Common myeloid progenitor, CD34-positive (primary cell): Measurements from ENCODE around the gene NEK11.

Source experiments
- CTCF ChIA-PET: fragments of 350-600 bp; sonication (Branson Sonifier 250); formaldehyde crosslinking; loops from one replicate; lab custom pipeline; 2021; ENCODE audit warnings: antibody characterized with exemption; lab: Charles Lee
- POLR2A ChIA-PET: fragments of 350-600 bp; sonication (Branson Sonifier 250); formaldehyde crosslinking; loops from one replicate; lab custom pipeline; 2021; ENCODE audit warnings: antibody characterized with exemption; lab: Charles Lee
- DNase-seq, 3 donors: peaks; one replicate each; pipeline versions ENCODE4 v3.0.0 to v3.0.0-alpha.2; 2013
- H3K27ac ChIP-seq, 2 experiments: 1 replicate in 1 of 2; 2 replicates in 1 of 2; pipeline ENCODE4 v1.7.0; 2013; ENCODE audit warnings: inconsistent platforms in 2 of 2, low read length in 2 of 2, mild to moderate bottlenecking in 2 of 2, low read depth in 1 of 2, moderate library complexity in 1 of 2; ENCODE audit not compliant: severe bottlenecking in 2 of 2, insufficient read depth in 1 of 2, poor library complexity in 1 of 2
- H3K27me3 ChIP-seq, 5 experiments: replicated peaks in 2 of 5; 1 replicate in 3 of 5; 2 replicates in 2 of 5; pipeline versions ENCODE4 v1.6.1 to v1.7.0; 2013; ENCODE audit warnings: low read length in 4 of 5, mild to moderate bottlenecking in 2 of 5, moderate library complexity in 2 of 5, inconsistent platforms in 1 of 5; ENCODE audit not compliant: insufficient read depth in 5 of 5, control insufficient read depth in 4 of 5
- H3K36me3 ChIP-seq, 4 experiments: 1 replicate in 2 of 4; 2 replicates in 2 of 4; pipeline versions ENCODE4 v1.6.1 to v1.7.0; 2013; ENCODE audit warnings: low read length in 3 of 4, control low read depth in 1 of 4, mild to moderate bottlenecking in 1 of 4; ENCODE audit not compliant: control insufficient read depth in 4 of 4, insufficient read depth in 4 of 4
- H3K4me1 ChIP-seq, 4 experiments: 1 replicate in 3 of 4; 2 replicates in 1 of 4; pipeline versions ENCODE4 v1.6.1 to v1.7.1; 2013; ENCODE audit warnings: low read length in 3 of 4, mild to moderate bottlenecking in 3 of 4, control low read depth in 1 of 4, inconsistent platforms in 1 of 4, moderate library complexity in 1 of 4; ENCODE audit not compliant: control insufficient read depth in 4 of 4, insufficient read depth in 4 of 4; ENCODE audit errors: control extremely low read depth in 1 of 4
- H3K4me3 ChIP-seq, 7 experiments: 1 replicate in 4 of 7; 2 replicates in 3 of 7; pipeline versions ENCODE4 v1.5.1 to v1.7.0; 2013; ENCODE audit warnings: mild to moderate bottlenecking in 7 of 7, low read length in 6 of 7, moderate library complexity in 6 of 7, inconsistent platforms in 2 of 7, low read depth in 2 of 7, control low read depth in 1 of 7; ENCODE audit not compliant: insufficient read depth in 4 of 7, control insufficient read depth in 1 of 7; ENCODE audit errors: extremely low read depth in 1 of 7
- H3K9me3 ChIP-seq, 5 experiments: 1 replicate in 4 of 5; 2 replicates in 1 of 5; pipeline versions ENCODE4 v1.6.1 to v1.7.1; 2013; ENCODE audit warnings: low read length in 4 of 5, mild to moderate bottlenecking in 2 of 5, inconsistent platforms in 1 of 5, low read depth in 1 of 5, moderate library complexity in 1 of 5; ENCODE audit not compliant: control insufficient read depth in 4 of 5, insufficient read depth in 2 of 5; ENCODE audit errors: control extremely low read depth in 1 of 5
- WGBS: methylation state at CpG from one replicate; pipeline ENCODE4 v1.1.5; 2013; ENCODE audit not compliant: insufficient coverage; 5-methylcytosine and 5-hydroxymethylcytosine counted together

Gene NEK11

GRCh38 chr3:131143802-131144201 lies 117.1 kb downstream of the NEK11 start:
- DNase-seq = no peak
- WGBS = 100% methylated on average over 1 of the region's 1 CpG
- Histone ChIP-seq H3K4me1 (no peaks in the 10 kb centered on the region), H3K4me3 (no peak overlapping the region), H3K27me3 (peaks cover 0 to 2% (median 0%) of the 10 kb centered on the region in 5 experiments), H3K27ac (no peak overlapping the region), H3K9me3 (no peaks in the 10 kb centered on the region), H3K36me3 (no peaks in the 10 kb centered on the region)
- POLR2A ChIA-PET = no interaction called here
- CTCF ChIA-PET = no interaction called here

- H3K9me3 ChIP-seq = no peaks in the 10 kb centered on the region
- DNase-seq = no peak
- ChIA-PET CTCF (no interaction called here), POLR2A (no interaction called here)
- no peak overlapping the region for H3K4me3 ChIP-seq
- H3K36me3 ChIP-seq = no peaks in the 10 kb centered on the region
- no CpG with 5 or more reads among the region's 3 CpGs for WGBS
- H3K27ac ChIP-seq = no peak overlapping the region
- H3K4me1 ChIP-seq = no peaks in the 10 kb centered on the region
- no peaks in the 10 kb centered on the region for H3K27me3 ChIP-seq
Observed at GRCh38 chr3:131147534-131147933, 120.9 kb downstream of the NEK11 start.

- ChIA-PET POLR2A (no interaction called here), CTCF (no interaction called here)
- no peaks in the 10 kb centered on the region for H3K9me3 ChIP-seq
- no peak for DNase-seq
- H3K27ac ChIP-seq = no peak overlapping the region
- 98% methylated on average over 4 of the region's 4 CpGs for WGBS
- no peaks in the 10 kb centered on the region for H3K27me3 ChIP-seq
- H3K4me1 ChIP-seq = no peaks in the 10 kb centered on the region
- H3K4me3 ChIP-seq = no peak overlapping the region
- no peaks in the 10 kb centered on the region for H3K36me3 ChIP-seq
Observed at GRCh38 chr3:131158434-131158833, 131.8 kb downstream of the NEK11 start.

- no peak overlapping the region for H3K27ac ChIP-seq
- H3K4me1 ChIP-seq = no peaks in the 10 kb centered on the region
- no peaks in the 10 kb centered on the region for H3K9me3 ChIP-seq
- ChIA-PET POLR2A (no interaction called here), CTCF (no interaction called here)
- 100% methylated on average over 2 of the region's 5 CpGs for WGBS
- H3K4me3 ChIP-seq = no peak overlapping the region
- H3K36me3 ChIP-seq = no peaks in the 10 kb centered on the region
- DNase-seq = no peak
- H3K27me3 ChIP-seq = no peaks in the 10 kb centered on the region
Observed at GRCh38 chr3:131162516-131162915, 135.8 kb downstream of the NEK11 start.

GRCh38 chr3:131167867-131168266 lies 141.2 kb downstream of the NEK11 start:
- H3K36me3 ChIP-seq = no peaks in the 10 kb centered on the region
- DNase-seq = no peak
- H3K4me1 ChIP-seq = peaks cover 0 to 3% (median 0%) of the 10 kb centered on the region in 4 experiments
- no peaks in the 10 kb centered on the region for H3K9me3 ChIP-seq
- WGBS = 100% methylated on average over 1 of the region's 1 CpG
- no peak overlapping the region for H3K4me3 ChIP-seq
- ChIA-PET CTCF (no interaction called here), POLR2A (no interaction called here)
- H3K27me3 ChIP-seq = no peaks in the 10 kb centered on the region
- no peak overlapping the region for H3K27ac ChIP-seq

GRCh38 chr3:131169331-131169730 lies 142.7 kb downstream of the NEK11 start:
- peaks cover 0 to 17% (median 1%) of the 10 kb centered on the region in 4 experiments for H3K4me1 ChIP-seq
- no peaks in the 10 kb centered on the region for H3K9me3 ChIP-seq
- H3K27ac ChIP-seq = no peak overlapping the region
- no peak overlapping the region for H3K4me3 ChIP-seq
- ChIA-PET POLR2A (no interaction called here), CTCF (no interaction called here)
- no peaks in the 10 kb centered on the region for H3K36me3 ChIP-seq
- no peaks in the 10 kb centered on the region for H3K27me3 ChIP-seq
- no peak for DNase-seq
- WGBS = 100% methylated on average over 2 of the region's 3 CpGs

GRCh38 chr3:131172502-131173200 lies 146.0 kb downstream of the NEK11 start:
- no peak for DNase-seq
- Histone ChIP-seq H3K9me3 (no peaks in the 10 kb centered on the region), H3K27ac (no peak overlapping the region), H3K4me1 (peaks cover 0 to 35% (median 5%) of the 10 kb centered on the region in 4 experiments), H3K36me3 (no peaks in the 10 kb centered on the region), H3K27me3 (no peaks in the 10 kb centered on the region), H3K4me3 (no peak overlapping the region)
- CTCF ChIA-PET = no interaction called here
- POLR2A ChIA-PET = no interaction called here
- 89% methylated on average over 2 of the region's 3 CpGs for WGBS
